ENCODE data around the gene MIB1.
A peak's percentile ranks its signal among the peaks of the same experiment; 100 is the strongest.
"Not testable (repeated sequence)": the region's sequence is repeated elsewhere in the genome, so short reads cannot be mapped to it uniquely, and the experiment has no call there.

The MIB1 gene

DNA sequence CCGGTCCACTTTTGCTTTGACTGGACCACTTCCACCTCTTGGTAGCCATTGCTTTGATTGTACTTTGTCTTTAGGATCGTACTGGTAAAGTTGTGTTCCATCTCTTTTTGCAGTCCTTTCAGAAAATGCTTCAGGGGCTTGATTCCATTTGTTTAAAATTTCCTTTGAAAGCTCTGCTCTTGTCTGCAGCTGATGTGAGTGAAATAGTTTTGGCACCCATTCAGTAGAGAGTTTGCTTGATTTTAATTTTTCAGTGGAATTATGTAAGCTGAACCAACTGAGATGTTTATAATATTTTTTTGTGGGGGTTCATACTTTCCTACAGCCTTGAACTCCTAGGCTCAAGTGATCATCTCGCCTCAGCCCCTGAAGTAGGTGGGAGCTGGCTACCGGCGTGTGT, 7.6 kb upstream of the MIB1 start:
- H3K4me3 ChIP-seq (ENCODE audit: low read depth, low read length): no peak overlapping the region
- TF ChIP-seq, protein P1, sequence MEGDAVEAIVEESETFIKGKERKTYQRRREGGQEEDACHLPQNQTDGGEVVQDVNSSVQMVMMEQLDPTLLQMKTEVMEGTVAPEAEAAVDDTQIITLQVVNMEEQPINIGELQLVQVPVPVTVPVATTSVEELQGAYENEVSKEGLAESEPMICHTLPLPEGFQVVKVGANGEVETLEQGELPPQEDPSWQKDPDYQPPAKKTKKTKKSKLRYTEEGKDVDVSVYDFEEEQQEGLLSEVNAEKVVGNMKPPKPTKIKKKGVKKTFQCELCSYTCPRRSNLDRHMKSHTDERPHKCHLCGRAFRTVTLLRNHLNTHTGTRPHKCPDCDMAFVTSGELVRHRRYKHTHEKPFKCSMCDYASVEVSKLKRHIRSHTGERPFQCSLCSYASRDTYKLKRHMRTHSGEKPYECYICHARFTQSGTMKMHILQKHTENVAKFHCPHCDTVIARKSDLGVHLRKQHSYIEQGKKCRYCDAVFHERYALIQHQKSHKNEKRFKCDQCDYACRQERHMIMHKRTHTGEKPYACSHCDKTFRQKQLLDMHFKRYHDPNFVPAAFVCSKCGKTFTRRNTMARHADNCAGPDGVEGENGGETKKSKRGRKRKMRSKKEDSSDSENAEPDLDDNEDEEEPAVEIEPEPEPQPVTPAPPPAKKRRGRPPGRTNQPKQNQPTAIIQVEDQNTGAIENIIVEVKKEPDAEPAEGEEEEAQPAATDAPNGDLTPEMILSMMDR (IDR thresholded peaks at IDR 0.05; ENCODE audit: low read depth, low read length): no peak
- in situ Hi-C loops (cut with HindIII; ENCODE audit: low sequenced_read_pairs): no loop called here
- no peak for DNase-seq (ENCODE audit: low read depth, low spot score)

DNA sequence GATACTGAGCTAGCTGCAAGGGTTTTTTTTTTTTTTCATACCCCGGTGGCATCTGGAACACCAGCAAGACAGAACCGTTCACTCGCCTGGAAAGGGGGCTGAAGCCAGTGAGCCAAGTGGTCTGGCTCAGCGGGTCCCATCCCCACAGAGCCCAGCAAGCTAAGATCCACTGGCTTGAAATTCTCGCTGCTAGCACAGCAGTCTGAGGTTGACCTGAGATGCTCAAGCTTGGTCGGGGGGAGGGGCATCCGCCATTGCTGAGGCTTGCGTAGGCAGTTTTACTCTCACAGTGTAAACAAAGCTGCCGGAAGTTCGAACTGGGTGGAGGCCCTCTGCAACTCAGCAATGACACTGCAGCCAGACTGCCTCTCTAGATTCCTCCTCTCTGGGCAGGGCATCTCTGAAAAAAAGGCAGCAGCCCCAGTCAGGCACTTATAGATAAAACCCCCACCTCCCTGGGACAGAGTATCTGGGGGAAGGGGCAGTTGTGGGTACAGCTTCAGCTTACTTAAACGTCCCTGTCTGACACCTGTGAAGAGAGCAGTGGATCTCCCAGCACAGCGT, 5.1 kb upstream of the MIB1 start:
- H3K4me3 ChIP-seq (ENCODE audit: low read depth, low read length): no peak overlapping the region
- in situ Hi-C loops (cut with HindIII; ENCODE audit: low sequenced_read_pairs): no loop called here
- TF ChIP-seq, protein P1 (IDR thresholded peaks at IDR 0.05; ENCODE audit: low read depth, low read length): no peak
- DNase-seq (ENCODE audit: low read depth, low spot score): peak; percentile 36

DNA sequence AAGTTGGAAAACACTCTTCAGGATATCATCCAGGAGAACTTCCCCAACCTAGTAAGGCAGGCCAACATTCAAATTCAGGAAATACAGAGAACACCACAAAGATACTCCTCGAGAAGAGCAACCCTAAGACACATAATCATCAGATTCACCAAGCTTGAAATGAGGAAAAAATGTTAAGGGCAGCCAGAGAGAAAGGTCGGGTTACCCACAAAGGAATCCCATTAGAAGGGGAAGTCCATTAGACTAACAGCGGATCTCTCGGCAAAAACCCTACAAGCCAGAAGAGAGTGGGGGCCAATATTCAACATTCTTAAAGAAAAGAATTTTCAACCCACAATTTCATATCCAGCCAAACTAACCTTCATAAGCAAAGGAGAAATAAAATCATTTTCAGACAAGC, 3.7 kb upstream of the MIB1 start:
- DNase-seq (ENCODE audit: low read depth, low spot score); in situ Hi-C loops (cut with HindIII; ENCODE audit: low sequenced_read_pairs); H3K4me3 ChIP-seq (ENCODE audit: low read depth, low read length): not testable (repeated sequence)

DNA sequence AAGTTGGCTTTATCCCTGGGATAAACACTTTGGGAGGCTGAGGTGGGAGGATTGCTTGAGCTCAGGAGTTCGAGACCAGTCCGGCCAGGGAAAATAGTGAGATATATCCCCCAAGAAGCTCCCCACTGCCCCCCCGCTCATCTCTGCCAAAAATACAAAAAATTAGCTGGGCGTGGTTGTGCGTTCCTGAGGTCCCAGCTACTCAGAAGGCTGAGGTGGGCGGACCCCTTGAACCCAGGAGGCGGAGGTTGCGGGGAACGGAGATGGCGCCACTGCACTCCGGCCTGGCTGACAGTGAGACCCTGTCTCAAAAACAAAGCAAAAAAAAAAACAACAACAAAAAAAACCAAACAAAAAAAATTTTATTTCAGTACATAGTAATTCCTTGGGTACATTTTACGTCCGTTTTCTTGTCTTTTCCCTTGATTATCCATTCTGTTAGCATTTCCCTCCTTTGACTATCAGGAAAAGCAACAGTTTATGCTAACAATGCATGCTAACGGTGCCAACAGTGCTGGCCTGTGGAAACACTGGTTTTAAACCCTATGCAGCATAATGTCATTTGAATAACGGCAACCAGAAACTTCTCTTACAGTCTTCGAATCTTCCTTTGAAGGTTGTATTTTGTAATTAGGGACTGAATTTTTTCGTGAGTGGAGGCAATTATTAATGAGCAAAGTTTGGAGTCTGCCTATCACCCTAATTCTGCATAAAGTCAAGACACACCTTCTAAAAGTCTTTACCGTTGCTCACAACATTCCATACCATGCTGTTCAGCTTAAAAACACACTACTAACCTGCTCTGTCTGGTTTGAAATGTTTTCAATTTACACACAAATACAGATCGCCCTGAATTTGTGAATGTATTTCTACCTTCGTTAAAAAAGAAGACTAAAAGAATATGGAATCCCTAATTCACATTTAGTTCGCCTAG, 721 bp upstream of the MIB1 start:
- TF ChIP-seq, protein P1 (IDR thresholded peaks at IDR 0.05; ENCODE audit: low read depth, low read length): no peak
- peak overlapping the region; percentile 9 for H3K4me3 ChIP-seq (ENCODE audit: low read depth, low read length)
- no peak for DNase-seq (ENCODE audit: low read depth, low spot score)
- in situ Hi-C loops (cut with HindIII; ENCODE audit: low sequenced_read_pairs): no loop called here

DNA sequence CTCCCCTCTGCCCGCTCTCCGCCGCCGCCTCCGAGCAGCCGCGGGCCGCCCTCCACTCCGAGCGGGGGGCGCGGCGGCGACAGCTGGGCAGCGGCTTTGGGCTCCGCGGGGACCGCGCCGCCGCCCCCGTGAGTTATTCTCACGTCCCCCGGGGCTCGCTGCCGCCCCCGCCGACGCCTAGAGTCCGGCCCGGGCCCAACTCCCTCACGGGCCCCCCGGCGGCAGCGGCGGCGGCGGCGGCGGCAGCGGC, 645 bp downstream of the MIB1 start:
- DNase-seq (ENCODE audit: low read depth, low spot score): no peak
- TF ChIP-seq, protein P1 (IDR thresholded peaks at IDR 0.05; ENCODE audit: low read depth, low read length): no peak
- in situ Hi-C loops (cut with HindIII; ENCODE audit: low sequenced_read_pairs): no loop called here
- peak overlapping the region; percentile 83 for H3K4me3 ChIP-seq (ENCODE audit: low read depth, low read length)

- in situ Hi-C loops (cut with HindIII; ENCODE audit: low sequenced_read_pairs): no loop called here
- peak; percentile 17 for DNase-seq (ENCODE audit: low read depth, low spot score)
- TF ChIP-seq, protein P1 (IDR thresholded peaks at IDR 0.05; ENCODE audit: low read depth, low read length): peak; percentile 3
- peak overlapping the region; percentile 83 for H3K4me3 ChIP-seq (ENCODE audit: low read depth, low read length)
Measured at GRCh38 chr18:21741562-21742314, 1.1 kb downstream of the MIB1 start.

DNA sequence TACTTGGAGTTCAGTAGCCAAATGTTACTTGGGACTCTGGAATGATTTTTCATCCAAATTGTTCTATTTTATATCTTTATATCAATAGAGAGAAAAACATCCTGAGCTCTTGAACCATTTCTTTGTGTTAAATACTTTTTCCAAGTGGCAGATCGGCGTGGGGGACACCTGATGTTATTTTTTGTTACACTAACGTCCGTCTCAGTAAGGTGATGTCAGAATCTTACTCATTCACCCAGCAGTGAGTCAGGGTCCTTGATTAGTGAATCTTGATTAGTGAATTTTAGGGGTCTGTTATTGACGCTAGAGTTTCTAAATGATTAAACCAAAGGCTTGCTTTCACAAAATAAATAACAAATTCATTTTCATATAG, 1.7 kb downstream of the MIB1 start:
- in situ Hi-C loops (cut with HindIII; ENCODE audit: low sequenced_read_pairs): no loop called here
- no peak for DNase-seq (ENCODE audit: low read depth, low spot score)
- peak overlapping the region; percentile 83 for H3K4me3 ChIP-seq (ENCODE audit: low read depth, low read length)
- TF ChIP-seq, protein P1 (IDR thresholded peaks at IDR 0.05; ENCODE audit: low read depth, low read length): no peak

All from astrocyte of the spinal cord (primary cell).